NCI-H146 (cell line): ENCODE results near the gene PBOV1.
"Not testable (repeated sequence)": the region's sequence is repeated elsewhere in the genome, so short reads cannot be mapped to it uniquely, and the experiment has no call there.

Experiments
- DNase-seq: peaks from one replicate; lab custom pipeline; 2025; lab: John Stamatoyannopoulos, UW

Gene PBOV1

GRCh38 chr6:138237463-138237862 lies 19.2 kb upstream of the PBOV1 start:
- DNase-seq, result no peak

- no peak for DNase-seq
These were observed 17.4 kb upstream of the PBOV1 start for GRCh38 chr6:138235693-138236092.

GRCh38 chr6:138235205-138235604 lies 16.9 kb upstream of the PBOV1 start:
- peak; percentile 38 for DNase-seq

- no peak for DNase-seq
These were observed 16.1 kb upstream of the PBOV1 start for GRCh38 chr6:138234363-138234762.

GRCh38 chr6:138231381-138231886 lies 13.1 kb upstream of the PBOV1 start:
- peak; percentile 95 for DNase-seq

GRCh38 chr6:138230759-138231380 lies 12.6 kb upstream of the PBOV1 start:
- peak; percentile 46 for DNase-seq

GRCh38 chr6:138230221-138230620 lies 11.9 kb upstream of the PBOV1 start:
- no peak for DNase-seq

GRCh38 chr6:138229663-138230179 lies 11.4 kb upstream of the PBOV1 start:
- peak; percentile 54 for DNase-seq

GRCh38 chr6:138229072-138229471 lies 10.8 kb upstream of the PBOV1 start:
- peak; percentile 54 for DNase-seq

GRCh38 chr6:138227316-138227781 lies 9.1 kb upstream of the PBOV1 start:
- DNase-seq, result peak; percentile 85

- DNase-seq, result peak; percentile 74
These were observed 8.5 kb upstream of the PBOV1 start for GRCh38 chr6:138226700-138227315.

GRCh38 chr6:138225953-138226352 lies 7.7 kb upstream of the PBOV1 start:
- DNase-seq, result peak; percentile 16

- DNase-seq, result peak; percentile 23
These were observed 4.7 kb upstream of the PBOV1 start for GRCh38 chr6:138222901-138223546.

- DNase-seq, result no peak
These were observed 1.6 kb upstream of the PBOV1 start for GRCh38 chr6:138219901-138220300.

- no peak for DNase-seq
These were observed 1.1 kb upstream of the PBOV1 start for GRCh38 chr6:138219398-138219797.

GRCh38 chr6:138215093-138215782 lies 3.1 kb downstream of the PBOV1 start:
- DNase-seq, result no peak

GRCh38 chr6:138212530-138212929 lies 5.8 kb downstream of the PBOV1 start:
- DNase-seq, result not testable (repeated sequence)

GRCh38 chr6:138211601-138212000 lies 6.7 kb downstream of the PBOV1 start:
- no peak for DNase-seq

- peak; percentile 44 for DNase-seq
These were observed 7.2 kb downstream of the PBOV1 start for GRCh38 chr6:138211048-138211581.

GRCh38 chr6:138206862-138207261 lies 11.4 kb downstream of the PBOV1 start:
- DNase-seq, result no peak

GRCh38 chr6:138205437-138206094 lies 12.7 kb downstream of the PBOV1 start:
- DNase-seq, result peak; percentile 50
